ENCODE measurements around the gene RSU1.

GRCh38 chr10:16789261-16789660 lies 28.0 kb downstream of the RSU1 start:
- TF ChIP-seq, protein P1, sequence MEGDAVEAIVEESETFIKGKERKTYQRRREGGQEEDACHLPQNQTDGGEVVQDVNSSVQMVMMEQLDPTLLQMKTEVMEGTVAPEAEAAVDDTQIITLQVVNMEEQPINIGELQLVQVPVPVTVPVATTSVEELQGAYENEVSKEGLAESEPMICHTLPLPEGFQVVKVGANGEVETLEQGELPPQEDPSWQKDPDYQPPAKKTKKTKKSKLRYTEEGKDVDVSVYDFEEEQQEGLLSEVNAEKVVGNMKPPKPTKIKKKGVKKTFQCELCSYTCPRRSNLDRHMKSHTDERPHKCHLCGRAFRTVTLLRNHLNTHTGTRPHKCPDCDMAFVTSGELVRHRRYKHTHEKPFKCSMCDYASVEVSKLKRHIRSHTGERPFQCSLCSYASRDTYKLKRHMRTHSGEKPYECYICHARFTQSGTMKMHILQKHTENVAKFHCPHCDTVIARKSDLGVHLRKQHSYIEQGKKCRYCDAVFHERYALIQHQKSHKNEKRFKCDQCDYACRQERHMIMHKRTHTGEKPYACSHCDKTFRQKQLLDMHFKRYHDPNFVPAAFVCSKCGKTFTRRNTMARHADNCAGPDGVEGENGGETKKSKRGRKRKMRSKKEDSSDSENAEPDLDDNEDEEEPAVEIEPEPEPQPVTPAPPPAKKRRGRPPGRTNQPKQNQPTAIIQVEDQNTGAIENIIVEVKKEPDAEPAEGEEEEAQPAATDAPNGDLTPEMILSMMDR (IDR thresholded peaks at IDR 0.05): no peak
- no peak for TF ChIP-seq POLR2A (IDR thresholded peaks at IDR 0.05)

Data from uterus (tissue), 2 donors.